ENCODE measurements around the gene OTOA. TPM values are rescaled to one million over a fixed set of nuclear protein-coding genes. Genes with fewer than 3 reads are reported as not detected.

OTOA gene
- total and polyA plus RNA-seq, 2 of the 13 experiments (the other 11 are each of a cell fraction or from before 2014, with no cell fraction given): 0.05 to 0.15 TPM

- peak; percentile 42; the same call in 1 of the 2 replicates for TF ChIP-seq ARID4A (CRISPR knock-in tag; IDR thresholded peaks at IDR 0.05; ENCODE audit: borderline replicate concordance)
- no peak for TF ChIP-seq NFE2L1 (CRISPR knock-in tag; IDR thresholded peaks at IDR 0.05; ENCODE audit: borderline replicate concordance)
- 0 out of 2 replicates have a peak, but pooled peaks have one; percentile 20 for TF ChIP-seq ZNF256 (CRISPR knock-in tag; conservative IDR thresholded peaks at IDR 0.05)
- TF ChIP-seq ZNF772 (CRISPR knock-in tag; IDR thresholded peaks at IDR 0.05): 0 out of 2 replicates have a peak, but pooled peaks have one; percentile 30
- peak; percentile 44; the same call in 1 of the 2 replicates for TF ChIP-seq MYC (CRISPR knock-in tag; IDR thresholded peaks at IDR 0.05; ENCODE audit: borderline replicate concordance)
- no peak for TF ChIP-seq GATAD1 (CRISPR knock-in tag; IDR thresholded peaks at IDR 0.05)
- TF ChIP-seq ZBTB25 (CRISPR knock-in tag; IDR thresholded peaks at IDR 0.05): 0 out of 2 replicates have a peak, but pooled peaks have one; percentile 24
- 0 out of 2 replicates have a peak, but pooled peaks have one; percentile 50 for TF ChIP-seq STAT5B (CRISPR knock-in tag; IDR thresholded peaks at IDR 0.05)
- TF ChIP-seq ZNF274 (CRISPR knock-in tag; IDR thresholded peaks at IDR 0.05): peak; percentile 59; the same call in 1 of the 2 replicates
- TF ChIP-seq STAT6 (CRISPR knock-in tag; IDR thresholded peaks at IDR 0.05; ENCODE audit: borderline replicate concordance): no peak
- no peak for TF ChIP-seq ZNF501 (CRISPR knock-in tag; IDR thresholded peaks at IDR 0.05)
- peak; percentile 41; the same call in 1 of the 2 replicates for TF ChIP-seq ZBTB38 (CRISPR knock-in tag; IDR thresholded peaks at IDR 0.05)
- TF ChIP-seq ZBTB10 (CRISPR knock-in tag; IDR thresholded peaks at IDR 0.05; ENCODE audit: borderline replicate concordance): 0 out of 2 replicates have a peak, but pooled peaks have one; percentile 35
- TF ChIP-seq ZNF574 (CRISPR knock-in tag; IDR thresholded peaks at IDR 0.05): peak; percentile 29; the same call in 1 of the 2 replicates
Observed at GRCh38 chr16:21685034-21685455, 21.3 kb downstream of the OTOA start (continued).
